COR-L47 (cell line): Measurements from ENCODE around the gene CLEC4A.
"Not testable (repeated sequence)": the region's sequence is repeated elsewhere in the genome, so short reads cannot be mapped to it uniquely, and the experiment has no call there.

ENCODE experiments used
- DNase-seq: peaks from one replicate; lab custom pipeline; 2025; lab: John Stamatoyannopoulos, UW

The CLEC4A gene

DNA sequence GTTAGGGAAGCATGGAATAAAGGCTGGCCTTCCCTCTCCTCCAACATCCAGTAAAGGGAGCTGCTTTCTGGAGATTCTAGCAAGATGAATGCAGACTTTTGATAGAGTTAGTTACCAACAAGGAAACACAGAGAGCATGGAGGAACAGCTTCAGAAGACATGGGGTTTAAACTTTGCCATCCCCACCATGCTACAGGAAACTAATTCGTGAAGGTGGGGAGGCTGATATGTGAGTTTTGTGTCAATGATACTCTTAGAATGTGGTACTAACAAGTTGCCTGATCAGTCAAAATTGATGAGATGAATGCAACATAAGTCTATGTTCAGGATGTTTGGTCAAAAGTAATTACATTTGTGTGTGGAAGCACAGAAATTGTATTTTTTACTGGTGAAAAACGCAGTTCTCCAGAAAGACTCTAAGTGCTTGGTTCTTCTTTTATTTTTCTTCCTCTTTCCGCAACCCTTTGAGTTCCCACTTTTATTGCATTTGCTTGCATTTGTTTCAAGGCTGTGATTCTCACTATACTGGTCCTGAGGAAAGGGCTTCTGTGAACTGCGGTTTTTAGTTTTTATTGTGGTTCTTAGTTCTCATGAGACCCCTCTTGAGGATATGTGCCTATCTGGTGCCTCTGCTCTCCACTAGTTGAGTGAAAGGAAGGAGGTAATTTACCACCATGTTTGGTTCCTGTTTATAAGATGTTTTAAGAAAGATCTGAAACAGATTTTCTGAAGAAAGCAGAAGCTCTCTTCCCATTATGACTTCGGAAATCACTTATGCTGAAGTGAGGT lies at the start of gene CLEC4A:
TSS of gene CLEC4A (plus strand) at position 494 of the 789 bp plus-strand sequence. CDS start at position 756, 262 bp downstream.
- DNase-seq, result no peak

DNA sequence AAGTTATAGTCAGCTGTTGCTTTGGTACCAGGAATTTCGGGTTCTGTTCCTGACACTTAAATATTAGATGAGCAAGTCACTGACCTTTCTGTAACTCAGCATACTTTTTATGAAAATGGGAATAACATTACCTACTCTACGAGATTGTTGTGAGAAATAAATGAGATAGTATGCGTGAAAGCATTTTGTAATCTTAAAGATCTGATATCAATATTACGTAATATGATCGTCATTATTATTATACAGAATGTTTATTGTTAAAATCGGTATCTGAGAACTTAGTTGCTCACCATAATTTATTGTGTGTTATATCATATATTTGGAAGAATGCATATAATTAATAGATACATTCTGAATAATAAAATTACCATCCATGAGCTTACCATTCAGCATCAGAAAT lies 47.5 kb upstream of the CLEC4A start:
- DNase-seq, result no peak

DNA sequence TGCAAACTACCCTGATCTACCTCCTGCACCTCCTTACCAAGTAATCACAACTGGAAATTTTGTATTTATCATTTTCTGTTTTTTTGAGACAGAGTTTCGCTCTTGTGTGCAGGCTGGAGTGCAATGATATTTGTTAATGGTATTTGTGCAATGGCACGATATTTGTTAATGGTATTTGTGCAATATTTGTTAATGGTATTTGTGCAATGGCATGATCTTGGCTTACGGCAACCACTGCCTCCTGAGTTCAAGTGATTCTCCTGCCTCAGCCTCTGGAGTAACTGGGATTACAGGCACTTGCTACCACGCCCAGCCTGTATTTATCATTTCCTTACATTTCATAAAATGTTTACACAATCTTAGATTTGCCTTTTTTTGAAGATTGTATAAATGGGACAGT lies 47.1 kb upstream of the CLEC4A start:
- no peak for DNase-seq

DNA sequence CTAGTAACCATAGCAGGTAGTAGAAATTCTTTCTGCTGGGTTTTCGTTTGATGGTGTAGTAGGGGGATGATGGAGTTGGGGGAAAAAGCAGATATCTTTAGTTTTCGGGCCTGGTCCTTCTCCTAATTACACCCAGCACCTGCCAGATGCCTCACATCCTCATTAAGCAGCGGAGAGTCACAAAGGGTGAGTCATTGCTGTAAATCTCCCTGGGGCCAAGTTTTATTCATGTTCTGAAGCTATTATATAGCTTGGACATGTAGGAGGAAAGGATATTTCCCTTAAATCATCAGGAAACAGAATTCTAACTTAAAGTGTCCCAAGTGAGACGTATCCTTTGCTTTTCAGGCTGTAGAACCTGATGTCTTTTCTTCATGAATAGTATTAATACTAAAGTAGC lies 46.2 kb upstream of the CLEC4A start:
- DNase-seq, result no peak

DNA sequence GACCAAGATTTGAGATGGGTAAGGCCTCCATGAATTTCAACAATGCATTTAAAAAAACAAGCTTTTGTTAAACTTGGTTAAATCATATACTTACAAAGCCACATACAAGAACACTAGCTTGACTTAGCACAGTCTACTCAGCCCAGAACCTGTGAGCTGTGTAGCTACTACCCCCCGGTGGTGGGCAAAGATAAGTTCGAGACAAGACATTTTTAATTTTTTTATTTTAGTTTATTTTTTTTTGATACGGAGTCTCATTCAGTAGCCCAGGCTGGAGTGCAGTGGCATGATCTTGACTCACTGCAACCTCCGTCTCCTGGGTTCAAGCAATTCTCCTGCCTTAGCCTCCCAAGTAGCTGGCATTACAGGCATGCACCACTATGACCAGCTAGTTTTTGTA lies 45.0 kb upstream of the CLEC4A start:
- no peak for DNase-seq

DNA sequence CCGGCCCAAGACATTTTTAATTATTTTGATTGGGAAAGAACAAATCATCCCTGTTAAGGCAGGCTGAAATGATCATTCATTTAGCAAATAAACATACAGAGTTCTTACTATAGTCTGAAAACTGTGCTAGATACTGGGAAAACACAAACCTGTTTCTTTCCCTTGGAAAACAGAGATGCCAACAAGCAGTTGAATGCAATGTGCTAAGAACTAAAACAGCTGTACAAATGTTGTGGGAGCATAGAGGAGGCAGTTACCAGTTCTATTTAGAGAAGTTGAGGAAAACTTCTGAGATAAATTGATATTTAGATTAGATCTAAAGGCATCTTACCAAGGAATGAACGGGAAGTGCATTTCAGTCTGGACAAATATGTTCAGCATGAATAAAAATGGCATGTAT lies 44.5 kb upstream of the CLEC4A start:
- DNase-seq, result no peak

DNA sequence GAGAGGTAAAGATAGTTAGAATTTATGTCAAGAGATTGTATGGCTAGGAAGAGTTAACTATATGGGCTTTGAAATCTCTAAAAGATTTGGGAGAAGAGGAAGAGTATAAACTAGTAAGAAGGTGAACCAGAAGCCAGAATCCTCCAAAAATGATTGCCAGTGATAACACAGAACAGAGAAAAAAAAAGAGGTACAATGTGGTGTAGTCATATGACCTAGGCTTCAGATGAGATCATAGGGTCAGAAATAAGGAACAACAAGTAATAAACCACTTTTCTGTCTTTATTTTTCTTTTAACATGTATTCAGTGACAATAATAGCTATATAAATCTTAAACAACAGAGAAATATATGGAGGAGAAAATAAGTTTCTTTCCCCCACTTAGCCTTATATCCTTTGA lies 43.3 kb upstream of the CLEC4A start:
- no peak for DNase-seq

DNA sequence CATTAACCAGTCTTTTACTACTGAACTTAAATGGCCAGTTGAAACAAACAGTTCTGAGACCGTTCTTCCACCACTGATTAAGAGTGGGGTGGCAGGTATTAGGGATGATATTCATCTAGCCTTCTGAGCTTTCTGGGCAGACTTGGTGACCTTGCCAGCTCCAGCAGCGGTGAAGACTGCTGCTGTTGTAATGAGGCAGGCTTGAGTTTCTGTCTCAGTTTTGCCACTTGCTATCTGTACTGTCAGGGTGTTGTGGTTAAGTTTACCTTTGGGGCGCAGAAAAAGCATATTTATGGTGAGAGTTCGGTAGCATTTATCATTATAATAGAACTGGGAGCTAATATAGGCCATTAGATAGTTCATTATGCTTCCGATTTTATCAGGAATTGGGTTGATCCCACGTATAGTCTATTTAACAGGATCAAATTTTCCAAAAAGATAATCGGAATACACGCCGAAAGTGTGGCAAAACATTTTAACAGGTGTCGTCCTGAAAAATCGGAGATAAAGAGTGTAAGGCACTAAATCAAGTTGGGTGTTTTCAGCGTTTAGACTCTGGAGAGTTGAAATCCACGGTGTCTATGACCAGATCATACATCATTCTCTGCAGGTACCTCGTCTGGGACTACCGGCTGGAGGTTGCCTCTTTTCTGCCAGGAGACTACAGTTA lies 42.0 kb upstream of the CLEC4A start:
- no peak for DNase-seq

DNA sequence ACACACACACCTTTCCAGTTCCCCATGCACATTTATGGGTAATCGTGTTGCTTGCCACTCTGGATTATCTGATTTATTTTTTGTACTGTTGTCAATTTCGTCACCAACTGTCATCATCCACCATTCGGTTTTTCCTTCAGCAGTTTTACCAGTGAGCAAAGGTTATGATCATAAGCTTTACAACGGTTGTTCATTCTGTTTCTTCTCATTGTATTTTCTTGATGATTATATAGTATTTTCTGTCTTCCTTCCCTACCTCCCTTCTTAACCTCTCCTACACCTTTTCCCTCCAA lies 40.7 kb upstream of the CLEC4A start:
- DNase-seq, result no peak

DNA sequence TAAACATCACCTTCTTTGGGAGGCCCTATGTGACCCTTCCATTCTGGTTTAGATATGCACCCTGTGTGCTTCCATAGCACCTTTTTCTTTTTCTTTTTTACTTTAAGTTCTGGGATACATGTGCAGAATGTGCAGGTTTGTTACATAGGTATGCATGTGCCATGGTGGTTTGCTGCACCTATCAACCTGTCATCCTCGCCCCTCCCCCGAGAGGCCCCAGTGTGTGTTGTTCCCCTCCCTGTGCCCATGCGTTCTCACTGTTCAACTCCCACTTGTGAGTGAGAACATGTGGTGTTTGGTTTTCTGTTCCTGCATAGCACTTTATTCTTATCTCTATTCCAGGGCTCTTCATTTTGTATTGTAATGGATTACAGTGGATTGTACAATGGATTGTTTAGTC lies 39.1 kb upstream of the CLEC4A start:
- not testable (repeated sequence) for DNase-seq

DNA sequence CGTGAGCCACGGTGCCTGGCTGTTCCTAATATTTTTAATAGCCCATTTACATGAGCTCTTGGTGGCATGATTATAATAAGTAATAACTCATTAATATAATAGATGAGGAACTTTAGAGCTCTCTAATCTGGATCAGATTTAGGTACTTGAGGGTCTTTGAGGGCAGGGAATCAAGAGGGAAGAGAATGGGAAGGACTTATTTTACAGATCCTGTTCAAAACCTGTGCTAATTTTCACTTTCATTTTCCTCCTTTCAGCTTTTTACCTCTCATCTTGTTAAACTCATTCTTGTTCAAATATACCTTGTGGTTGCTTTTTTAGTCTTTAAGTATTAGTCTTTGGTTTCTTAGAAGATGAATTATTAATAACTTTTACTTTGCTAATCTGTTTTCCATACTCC lies 35.8 kb upstream of the CLEC4A start:
- no peak for DNase-seq

DNA sequence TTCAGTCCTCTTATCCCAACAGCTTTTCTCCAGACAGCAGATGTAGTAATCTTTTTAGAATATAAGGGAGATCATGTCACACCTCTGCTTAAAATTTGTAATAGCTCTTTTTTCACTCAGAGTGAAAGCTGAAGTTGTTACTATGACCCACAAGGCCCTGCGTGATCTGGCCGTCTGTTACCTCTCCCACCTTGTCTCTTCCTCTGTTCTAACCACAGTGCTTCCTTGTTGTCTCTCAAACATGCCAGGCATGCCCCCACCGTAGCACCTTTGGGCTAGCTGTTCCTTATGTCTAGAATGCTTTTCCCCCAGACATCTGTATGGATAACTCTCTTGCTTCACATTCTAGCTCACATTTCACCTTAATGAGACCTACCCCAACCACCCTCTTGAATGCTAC lies 34.8 kb upstream of the CLEC4A start:
- DNase-seq, result no peak

DNA sequence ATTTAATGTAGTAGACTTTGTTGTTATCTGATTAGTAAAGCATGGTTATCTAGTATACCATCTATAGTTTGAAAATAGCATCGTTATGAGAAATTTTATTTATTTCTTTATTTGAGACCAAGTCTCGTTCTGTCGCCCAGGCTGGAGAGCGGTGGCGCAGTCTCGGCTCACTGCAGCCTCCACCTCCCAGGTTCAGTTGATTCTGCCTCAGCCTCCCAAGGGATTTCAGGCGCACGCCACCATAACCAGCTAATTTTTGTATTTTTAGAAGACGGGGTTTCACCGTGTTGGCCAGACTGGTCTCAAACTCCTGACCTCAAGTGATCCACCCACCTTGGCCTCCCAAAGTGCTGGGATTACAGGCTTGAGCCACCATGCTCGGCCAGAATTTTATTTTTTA lies 34.1 kb upstream of the CLEC4A start:
- not testable (repeated sequence) for DNase-seq

DNA sequence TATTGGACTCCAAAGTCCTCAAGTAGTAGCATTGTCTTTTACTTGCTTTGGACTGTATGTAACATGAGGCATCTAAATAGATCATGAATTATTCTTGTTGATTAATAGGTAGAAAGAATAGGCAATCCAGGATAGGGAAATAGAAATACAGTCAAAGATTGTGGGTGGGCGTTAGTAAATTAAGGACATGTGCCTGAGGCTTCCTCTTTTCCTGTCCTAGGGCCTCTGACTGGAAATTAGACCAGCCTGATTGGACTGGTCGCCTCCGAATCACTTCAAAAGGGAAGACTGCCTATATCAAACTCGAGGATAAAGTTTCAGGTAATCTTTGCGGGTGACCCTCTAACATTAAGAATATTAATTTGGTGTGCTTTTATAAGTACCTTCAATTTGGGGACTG lies 33.7 kb upstream of the CLEC4A start:
- no peak for DNase-seq

DNA sequence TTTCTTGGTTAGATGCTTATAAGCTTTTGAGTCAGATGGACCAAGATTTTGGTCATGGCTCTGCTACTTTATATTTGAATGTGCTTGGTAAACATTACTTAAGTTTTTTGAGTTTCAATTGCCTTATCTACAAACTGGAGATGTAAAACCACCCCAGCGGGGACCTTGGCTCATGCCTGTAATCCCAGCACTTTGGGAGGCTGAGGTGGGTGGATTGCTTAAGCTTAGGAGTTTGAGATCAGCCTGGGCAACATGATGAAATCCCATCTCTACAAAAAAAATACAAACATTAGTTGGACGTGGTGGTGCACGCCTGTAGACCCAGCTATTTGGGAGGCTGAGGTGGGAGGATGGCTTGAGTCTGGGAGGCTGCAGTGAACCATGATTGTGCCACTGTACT lies 30.1 kb upstream of the CLEC4A start:
- no peak for DNase-seq

DNA sequence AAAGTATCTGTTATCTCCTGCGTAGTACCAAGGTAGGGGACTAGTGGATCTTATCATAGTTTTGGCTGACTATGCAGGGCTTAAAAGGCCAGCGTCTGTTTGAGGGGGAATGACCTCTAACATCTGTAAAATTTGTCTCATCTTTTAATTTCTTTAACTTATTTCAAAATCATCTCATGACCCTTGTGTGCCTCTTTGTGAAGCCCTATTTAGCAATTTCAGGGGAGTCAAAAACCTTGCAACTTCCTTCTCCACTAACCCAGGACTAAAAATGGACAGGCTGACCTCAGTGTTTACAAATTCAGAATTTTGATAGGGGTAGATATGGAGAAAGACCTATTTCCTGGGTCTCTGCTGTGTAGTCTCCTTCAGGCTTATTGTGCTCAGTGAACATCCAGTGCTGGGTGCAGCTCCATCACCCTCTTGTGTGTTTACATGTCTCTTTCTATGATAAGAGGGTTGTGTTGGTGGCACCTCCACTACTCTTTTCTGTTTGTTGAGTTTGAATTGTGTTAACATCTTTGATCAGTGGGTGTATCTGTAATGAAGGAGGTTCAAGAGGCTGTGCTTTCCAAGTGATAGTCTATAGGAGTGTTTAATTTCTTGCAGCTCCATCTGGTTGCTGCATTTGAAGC lies 27.0 kb upstream of the CLEC4A start:
- DNase-seq, result no peak

DNA sequence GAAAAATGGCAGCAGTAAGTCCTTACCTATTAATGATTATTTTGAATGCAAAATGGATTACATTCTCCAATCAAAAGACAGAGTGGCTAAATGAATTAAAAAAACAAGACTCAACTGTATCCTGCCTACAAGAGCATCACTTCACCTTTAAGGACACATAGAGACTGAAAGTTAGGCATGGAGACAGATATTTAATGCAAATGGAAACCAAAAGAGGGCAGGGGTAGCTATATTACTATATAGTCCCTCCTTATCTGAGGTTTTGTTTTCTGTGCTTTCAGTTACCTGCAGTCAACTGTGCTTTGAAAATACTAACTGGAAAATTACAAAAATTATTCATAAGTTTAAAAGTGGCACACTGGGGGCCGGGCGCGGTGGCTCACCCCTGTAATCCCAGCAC lies 24.2 kb upstream of the CLEC4A start:
- no peak for DNase-seq

DNA sequence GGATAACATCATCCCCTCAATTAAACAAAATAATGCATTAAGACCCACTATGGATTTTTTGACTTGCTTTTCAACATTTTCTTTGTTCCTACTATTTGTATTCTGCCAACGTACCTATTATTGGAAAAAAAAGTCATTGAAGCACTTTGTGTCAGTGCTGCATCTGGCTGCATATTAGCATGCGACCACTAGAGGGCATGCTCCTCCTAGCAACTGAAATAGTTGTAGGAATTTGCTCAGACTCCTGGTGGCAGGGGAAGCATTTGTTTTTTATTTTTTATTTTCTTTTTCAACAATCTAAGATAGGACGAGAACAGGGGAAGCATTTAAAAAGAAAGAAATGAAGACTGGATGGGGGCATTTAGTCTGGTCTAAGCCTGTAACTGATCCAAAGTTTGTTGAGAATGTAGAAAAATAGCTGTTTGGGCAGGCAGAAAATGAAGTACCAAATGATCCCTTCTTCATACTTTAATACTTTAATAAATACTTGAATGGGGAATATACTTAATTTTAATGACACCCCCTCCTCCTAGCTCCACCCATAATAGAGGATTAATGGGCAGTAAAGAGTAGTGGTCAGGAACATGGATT lies 14.5 kb upstream of the CLEC4A start:
- peak; percentile 9 for DNase-seq

DNA sequence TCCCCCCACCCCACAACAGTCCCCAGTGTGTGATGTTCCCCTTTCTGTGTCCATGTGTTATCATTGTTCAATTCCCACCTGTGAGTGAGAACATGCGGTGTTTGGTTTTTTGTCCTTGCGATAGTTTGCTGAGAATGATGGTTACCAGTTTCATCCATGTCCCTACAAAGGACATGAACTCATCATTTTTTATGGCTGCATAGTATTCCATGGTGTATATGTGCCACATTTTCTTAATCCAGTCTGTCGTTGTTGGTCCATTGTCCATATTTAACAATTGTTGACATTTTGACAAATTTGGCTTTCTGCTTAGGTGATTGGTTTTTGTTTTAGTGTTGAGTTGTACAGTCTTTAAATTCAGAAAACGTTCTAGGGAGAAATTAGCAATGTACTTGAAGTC lies 10.3 kb upstream of the CLEC4A start:
- DNase-seq, result not testable (repeated sequence)

DNA sequence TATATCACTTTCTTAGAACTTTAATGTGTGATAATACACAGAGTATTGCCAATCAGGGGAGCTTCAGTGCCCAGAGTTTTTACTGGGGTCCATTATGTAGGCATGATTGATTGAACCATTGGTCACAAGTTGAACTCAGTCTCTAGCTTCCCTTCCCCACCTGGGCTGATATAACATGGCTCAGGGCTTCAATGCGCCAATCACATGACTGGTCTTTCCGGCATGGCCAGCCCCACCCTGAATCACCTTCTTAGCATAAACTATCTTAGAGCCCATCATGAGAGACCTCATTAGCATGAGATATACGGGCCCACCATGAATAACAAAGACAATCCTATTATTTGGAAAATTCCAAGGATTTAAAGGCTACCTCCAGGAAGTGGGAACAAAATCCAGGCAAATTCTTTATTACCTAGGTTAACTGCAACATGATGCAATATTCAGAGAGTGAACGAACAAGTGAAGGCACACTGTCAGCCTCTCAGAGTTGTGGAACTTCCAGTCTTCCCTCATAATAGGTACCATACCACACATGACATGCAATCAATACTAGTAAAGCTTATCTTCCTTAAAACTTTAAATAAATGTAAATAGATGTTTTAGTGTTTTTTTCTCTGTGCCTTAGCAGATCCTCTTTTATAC lies 3.2 kb upstream of the CLEC4A start:
- no peak for DNase-seq

DNA sequence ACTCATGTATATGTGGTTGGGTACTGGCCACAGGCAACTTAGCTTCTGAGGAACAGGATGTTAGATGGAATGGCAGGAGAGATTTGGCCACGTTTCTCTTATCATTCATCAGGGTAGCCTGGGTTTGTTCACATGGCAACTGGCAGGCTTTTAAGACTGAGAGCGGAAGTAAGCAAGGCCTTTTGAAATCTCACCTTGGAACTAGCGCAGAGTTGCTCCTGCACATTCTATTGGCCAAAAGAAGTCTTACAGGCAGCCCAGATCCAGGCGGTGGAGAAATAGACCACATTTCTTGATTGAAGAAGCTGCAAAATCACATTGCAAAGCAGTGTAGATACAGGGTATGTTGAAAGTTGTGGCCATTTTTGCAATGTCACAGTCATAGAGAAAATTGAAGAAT lies 3.7 kb downstream of the CLEC4A start:
- no peak for DNase-seq

DNA sequence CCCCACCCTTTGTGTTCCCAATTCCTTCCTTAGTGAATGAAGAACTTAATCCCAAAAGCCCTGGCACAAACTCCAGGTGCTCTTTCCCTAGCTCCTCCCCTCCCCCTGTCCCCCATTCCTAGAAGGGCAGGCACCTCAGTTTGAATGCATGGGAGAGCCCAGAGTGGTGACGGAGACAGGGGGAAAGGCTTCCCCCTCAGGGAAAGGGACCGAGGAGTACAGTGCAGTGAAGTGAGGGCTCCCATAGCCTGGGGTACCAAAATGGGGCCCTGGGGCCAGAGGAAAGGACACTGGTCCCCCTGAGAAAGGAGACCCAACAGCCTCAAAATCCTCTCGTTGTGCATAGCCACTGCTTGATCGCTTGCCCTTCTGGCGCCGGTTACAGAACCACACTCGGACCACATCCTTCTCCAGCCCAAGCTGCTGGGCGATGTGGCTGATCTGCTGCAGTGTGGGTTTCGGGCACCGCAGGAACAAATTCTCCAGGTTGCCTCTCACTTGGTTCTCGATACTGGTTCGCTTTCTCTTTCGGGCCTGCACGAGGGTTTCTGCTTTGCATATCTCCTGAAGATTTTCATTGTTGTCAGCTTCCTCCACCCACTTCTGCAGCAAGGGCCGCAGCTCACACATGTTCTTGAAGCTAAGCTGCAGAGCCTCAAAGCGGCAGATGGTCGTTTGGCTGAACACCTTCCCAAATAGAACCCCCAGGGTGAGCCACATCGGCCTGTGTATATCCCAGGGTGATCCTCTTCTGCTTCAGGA lies 10.4 kb downstream of the CLEC4A start:
- not testable (repeated sequence) for DNase-seq
